Esophagus squamous epithelium (tissue), 4 donors: ENCODE results near the gene DYNC1I1.

Experiments
- POLR2A ChIP-seq, 4 donors: fragments of 450-650 bp; IDR thresholded peaks; one replicate each; pipeline ENCODE4 v1.6.1; 2017; ENCODE audit warnings: antibody characterized with exemption in 4 of 4, mild to moderate bottlenecking in 4 of 4, moderate library complexity in 3 of 4
- TF ChIP-seq, protein P1 (sequence below), 6 experiments: fragments of 450-650 bp in 4 of 6; fragments of 200-600 bp in 2 of 6; sonication (generic) in 2 of 6; IDR thresholded peaks; one replicate each; pipeline ENCODE4 v1.5.1; 2016 to 2019; ENCODE audit warnings: antibody characterized with exemption in 6 of 6, mild to moderate bottlenecking in 4 of 6, moderate library complexity in 4 of 6

DNA sequence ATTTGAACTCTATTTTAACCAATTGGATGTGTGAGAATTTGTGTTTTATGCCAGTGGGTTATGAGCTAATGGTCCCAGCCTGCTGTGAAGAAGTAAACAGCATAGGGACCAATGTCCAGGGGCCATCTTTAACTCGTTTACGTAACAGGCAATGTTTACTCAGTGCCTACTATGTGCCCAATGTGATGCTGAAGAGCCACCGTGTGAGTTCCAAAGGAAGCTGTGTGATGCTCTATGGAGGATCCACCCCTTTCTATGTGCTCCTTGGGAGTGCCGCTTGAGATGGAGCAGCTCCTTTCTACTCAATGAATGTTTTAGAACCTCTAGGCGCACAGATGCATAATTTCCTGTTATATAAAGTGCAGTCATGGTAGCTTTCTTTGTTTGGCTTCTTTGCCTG lies 21.3 kb downstream of the DYNC1I1 start:
- TF ChIP-seq, protein P1, sequence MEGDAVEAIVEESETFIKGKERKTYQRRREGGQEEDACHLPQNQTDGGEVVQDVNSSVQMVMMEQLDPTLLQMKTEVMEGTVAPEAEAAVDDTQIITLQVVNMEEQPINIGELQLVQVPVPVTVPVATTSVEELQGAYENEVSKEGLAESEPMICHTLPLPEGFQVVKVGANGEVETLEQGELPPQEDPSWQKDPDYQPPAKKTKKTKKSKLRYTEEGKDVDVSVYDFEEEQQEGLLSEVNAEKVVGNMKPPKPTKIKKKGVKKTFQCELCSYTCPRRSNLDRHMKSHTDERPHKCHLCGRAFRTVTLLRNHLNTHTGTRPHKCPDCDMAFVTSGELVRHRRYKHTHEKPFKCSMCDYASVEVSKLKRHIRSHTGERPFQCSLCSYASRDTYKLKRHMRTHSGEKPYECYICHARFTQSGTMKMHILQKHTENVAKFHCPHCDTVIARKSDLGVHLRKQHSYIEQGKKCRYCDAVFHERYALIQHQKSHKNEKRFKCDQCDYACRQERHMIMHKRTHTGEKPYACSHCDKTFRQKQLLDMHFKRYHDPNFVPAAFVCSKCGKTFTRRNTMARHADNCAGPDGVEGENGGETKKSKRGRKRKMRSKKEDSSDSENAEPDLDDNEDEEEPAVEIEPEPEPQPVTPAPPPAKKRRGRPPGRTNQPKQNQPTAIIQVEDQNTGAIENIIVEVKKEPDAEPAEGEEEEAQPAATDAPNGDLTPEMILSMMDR (IDR thresholded peaks at IDR 0.05): no peak
- no peak for TF ChIP-seq POLR2A (IDR thresholded peaks at IDR 0.05)
